ENCODE results near the gene SNX18. TPM values are rescaled to one million over a fixed set of nuclear protein-coding genes. Genes with fewer than 3 reads are reported as not detected.

The SNX18 gene
- total RNA-seq, 1 donor from 2014 or later, result 95.0 TPM

GRCh38 chr5:54524082-54524481, 6.5 kb downstream of the SNX18 start:
- H3K4me1 Mint-ChIP-seq (ENCODE audit: low read depth, unreplicated experiment), result peaks cover 29% of the 10 kb centered on the region
- peaks cover 10% of the 10 kb centered on the region for H3K9me3 Mint-ChIP-seq (ENCODE audit: unreplicated experiment)
- peaks cover 4% of the 10 kb centered on the region for H3K27me3 Mint-ChIP-seq (ENCODE audit: unreplicated experiment)
- no peaks in the 10 kb centered on the region for H3K36me3 Mint-ChIP-seq (ENCODE audit: unreplicated experiment)
- TF ChIP-seq CTCF (IDR thresholded peaks at IDR 0.05; ENCODE audit: partially characterized antibody, unreplicated experiment), result no peak
- H3K27ac Mint-ChIP-seq (ENCODE audit: unreplicated experiment), result peak overlapping the region; percentile 53
- DNase-seq, result no peak
- peak overlapping the region; percentile 88 for H3K4me3 Mint-ChIP-seq (ENCODE audit: unreplicated experiment)

GRCh38 chr5:54524704-54525103, 7.1 kb downstream of the SNX18 start:
- no peak for TF ChIP-seq CTCF (IDR thresholded peaks at IDR 0.05; ENCODE audit: partially characterized antibody, unreplicated experiment)
- Mint-ChIP-seq H3K27me3 (ENCODE audit: unreplicated experiment) (no peaks in the 10 kb centered on the region), H3K36me3 (ENCODE audit: unreplicated experiment) (no peaks in the 10 kb centered on the region), H3K9me3 (ENCODE audit: unreplicated experiment) (peaks cover 6% of the 10 kb centered on the region), H3K4me1 (ENCODE audit: low read depth, unreplicated experiment) (peaks cover 29% of the 10 kb centered on the region), H3K27ac (ENCODE audit: unreplicated experiment) (no peak overlapping the region), H3K4me3 (ENCODE audit: unreplicated experiment) (peak overlapping the region; percentile 88)
- DNase-seq, result no peak

GRCh38 chr5:54525261-54525660, 7.7 kb downstream of the SNX18 start:
- Mint-ChIP-seq H3K27me3 (ENCODE audit: unreplicated experiment) (peaks cover 2% of the 10 kb centered on the region), H3K27ac (ENCODE audit: unreplicated experiment) (no peak overlapping the region), H3K4me1 (ENCODE audit: low read depth, unreplicated experiment) (peaks cover 29% of the 10 kb centered on the region), H3K4me3 (ENCODE audit: unreplicated experiment) (peak overlapping the region; percentile 88), H3K36me3 (ENCODE audit: unreplicated experiment) (no peaks in the 10 kb centered on the region), H3K9me3 (ENCODE audit: unreplicated experiment) (peaks cover 4% of the 10 kb centered on the region)
- TF ChIP-seq CTCF (IDR thresholded peaks at IDR 0.05; ENCODE audit: partially characterized antibody, unreplicated experiment), result no peak
- DNase-seq, result no peak

GRCh38 chr5:54525692-54526091, 8.1 kb downstream of the SNX18 start:
- no peak for DNase-seq
- H3K4me3 Mint-ChIP-seq (ENCODE audit: unreplicated experiment), result peak overlapping the region; percentile 68
- H3K27me3 Mint-ChIP-seq (ENCODE audit: unreplicated experiment), result peaks cover 2% of the 10 kb centered on the region
- no peaks in the 10 kb centered on the region for H3K36me3 Mint-ChIP-seq (ENCODE audit: unreplicated experiment)
- H3K27ac Mint-ChIP-seq (ENCODE audit: unreplicated experiment), result no peak overlapping the region
- no peak for TF ChIP-seq CTCF (IDR thresholded peaks at IDR 0.05; ENCODE audit: partially characterized antibody, unreplicated experiment)
- H3K9me3 Mint-ChIP-seq (ENCODE audit: unreplicated experiment), result peaks cover 2% of the 10 kb centered on the region
- H3K4me1 Mint-ChIP-seq (ENCODE audit: low read depth, unreplicated experiment), result peaks cover 29% of the 10 kb centered on the region

- Mint-ChIP-seq H3K4me3 (ENCODE audit: unreplicated experiment) (no peak overlapping the region), H3K9me3 (ENCODE audit: unreplicated experiment) (peaks cover 1% of the 10 kb centered on the region), H3K27ac (ENCODE audit: unreplicated experiment) (no peak overlapping the region), H3K36me3 (ENCODE audit: unreplicated experiment) (no peaks in the 10 kb centered on the region), H3K4me1 (ENCODE audit: low read depth, unreplicated experiment) (peaks cover 37% of the 10 kb centered on the region), H3K27me3 (ENCODE audit: unreplicated experiment) (peaks cover 2% of the 10 kb centered on the region)
- no peak for DNase-seq
- TF ChIP-seq CTCF (IDR thresholded peaks at IDR 0.05; ENCODE audit: partially characterized antibody, unreplicated experiment), result no peak
Observed at GRCh38 chr5:54526604-54527288, 9.2 kb downstream of the SNX18 start.

Data from glutamatergic neuron (in vitro differentiated cells).